Hepatocyte (in vitro differentiated cells): ENCODE measurements around the gene LECT2. TPM values are rescaled to one million over a fixed set of nuclear protein-coding genes. Genes with fewer than 3 reads are reported as not detected.

Experiments
- DNase-seq: peaks from one replicate; pipeline ENCODE4 v3.0.0-alpha.2; 2016; ENCODE audit warnings: low spot score
- H2AFZ ChIP-seq: fragments of 200-600 bp; sonication (generic); 2 replicates; pipeline ENCODE4 v1.6.0; 2016; ENCODE audit warnings: antibody characterized with exemption, mild to moderate bottlenecking
- H3K27ac ChIP-seq: fragments of 200-600 bp; sonication (generic); 2 replicates; pipeline ENCODE4 v1.5.1; 2016; ENCODE audit warnings: mild to moderate bottlenecking
- H3K27me3 ChIP-seq: fragments of 200-600 bp; sonication (generic); 2 replicates; pipeline ENCODE4 v1.6.1; 2016
- H3K36me3 ChIP-seq: fragments of 200-600 bp; sonication (generic); replicated peaks from 2 replicates; pipeline ENCODE4 v1.5.1; 2016; ENCODE audit warnings: low read depth; ENCODE audit not compliant: insufficient read depth
- H3K4me1 ChIP-seq: fragments of 200-600 bp; sonication (generic); 2 replicates; pipeline ENCODE4 v1.5.1; 2016; ENCODE audit warnings: mild to moderate bottlenecking, moderate library complexity; ENCODE audit not compliant: insufficient read depth
- H3K4me2 ChIP-seq: fragments of 200-600 bp; sonication (generic); 2 replicates; pipeline ENCODE4 v1.6.0; 2016
- H3K4me3 ChIP-seq: fragments of 200-600 bp; sonication (generic); 2 replicates; pipeline ENCODE4 v1.5.1; 2016; ENCODE audit warnings: mild to moderate bottlenecking
- H3K79me2 ChIP-seq: fragments of 200-600 bp; sonication (generic); 2 replicates; pipeline ENCODE4 v1.6.0; 2017; ENCODE audit warnings: mild to moderate bottlenecking
- H3K9me2 ChIP-seq: fragments of 200-600 bp; sonication (generic); replicated peaks from 2 replicates; pipeline ENCODE4 v1.6.0; 2017; ENCODE audit warnings: mild to moderate bottlenecking; ENCODE audit not compliant: insufficient read depth
- H3K9me3 ChIP-seq: fragments of 200-600 bp; sonication (generic); 2 replicates; pipeline ENCODE4 v1.5.1; 2016; ENCODE audit warnings: low read depth, mild to moderate bottlenecking
- H4K20me1 ChIP-seq: fragments of 200-600 bp; sonication (generic); 2 replicates; pipeline ENCODE4 v1.6.0; 2016; ENCODE audit warnings: mild to moderate bottlenecking; ENCODE audit not compliant: insufficient read depth, poor library complexity, severe bottlenecking
- CTCF ChIP-seq: fragments of 200-600 bp; sonication (generic); IDR thresholded peaks from 2 replicates; pipeline ENCODE4 v1.5.1; 2016; ENCODE audit warnings: antibody characterized with exemption, mild to moderate bottlenecking; ENCODE audit not compliant: poor library complexity
- EZH2 ChIP-seq: fragments of 200-600 bp; sonication (generic); IDR thresholded peaks from 2 replicates; pipeline ENCODE4 v1.6.1; 2016; ENCODE audit warnings: antibody characterized with exemption, mild to moderate bottlenecking, borderline replicate concordance
- EZH2phosphoT487 ChIP-seq: fragments of 200-600 bp; sonication (generic); IDR thresholded peaks from one replicate; pipeline ENCODE4 v1.6.1; 2018; ENCODE audit warnings: antibody characterized with exemption, mild to moderate bottlenecking, low read depth, moderate library complexity; ENCODE audit not compliant: unreplicated experiment, severe bottlenecking
- WGBS: methylation state at CpG from one replicate; pipeline ENCODE4 v1.1.6; 2016; ENCODE audit warnings: low lambda C conversion rate; ENCODE audit errors: missing lambda C conversion rate; 5-methylcytosine and 5-hydroxymethylcytosine counted together
- polyA plus RNA-seq: library from polyadenylated mRNA; unstranded; fragments of >200 nt; fragmentation: Nextera tagmentation; extraction: Ambion mirVana; gene quantifications from 2 replicates; pipeline ENCODE4 v1.2.1, GENCODE V29; 2016
- total RNA-seq: library from RNA; depleted of rRNA; stranded (reverse); fragments of >200 nt; gene quantifications from 2 replicates; pipeline ENCODE4 v1.2.3, GENCODE V29; 2014

Gene LECT2
- total and polyA plus RNA-seq, 2 experiments from 2014 or later: 12.3 to 29.6 TPM

GRCh38 chr5:135913713-135914626 is 40.8 kb downstream of the LECT2 start:
- no peak overlapping the region for H2AFZ ChIP-seq
- H4K20me1 ChIP-seq: no peaks in the 10 kb centered on the region
- H3K9me2 ChIP-seq: no peaks in the 10 kb centered on the region
- H3K79me2 ChIP-seq: no peaks in the 10 kb centered on the region
- no peak overlapping the region for H3K4me3 ChIP-seq
- no peak overlapping the region for H3K27ac ChIP-seq
- TF ChIP-seq EZH2 (no peak), CTCF (no peak), EZH2phosphoT487 (no peak)
- H3K36me3 ChIP-seq: no peaks in the 10 kb centered on the region
- no peak for DNase-seq
- no peaks in the 10 kb centered on the region for H3K9me3 ChIP-seq
- no peak overlapping the region for H3K4me2 ChIP-seq
- H3K4me1 ChIP-seq: no peaks in the 10 kb centered on the region
- WGBS: 71% methylated on average over 4 of the region's 4 CpGs
- H3K27me3 ChIP-seq: peaks cover 60% of the 10 kb centered on the region

- DNase-seq: no peak
- no peaks in the 10 kb centered on the region for H4K20me1 ChIP-seq
- no peaks in the 10 kb centered on the region for H3K79me2 ChIP-seq
- H3K4me1 ChIP-seq: no peaks in the 10 kb centered on the region
- H3K9me3 ChIP-seq: no peaks in the 10 kb centered on the region
- no peak overlapping the region for H3K4me2 ChIP-seq
- H2AFZ ChIP-seq: no peak overlapping the region
- no peaks in the 10 kb centered on the region for H3K36me3 ChIP-seq
- TF ChIP-seq EZH2 (no peak), CTCF (no peak), EZH2phosphoT487 (no peak)
- H3K9me2 ChIP-seq: no peaks in the 10 kb centered on the region
- H3K4me3 ChIP-seq: no peak overlapping the region
- no peak overlapping the region for H3K27ac ChIP-seq
- 82% methylated on average over 1 of the region's 1 CpG for WGBS
- H3K27me3 ChIP-seq: peaks cover 47% of the 10 kb centered on the region
Measured at GRCh38 chr5:135905144-135905543, 49.6 kb downstream of the LECT2 start.

GRCh38 chr5:135901633-135902032 is 53.1 kb downstream of the LECT2 start:
- no peaks in the 10 kb centered on the region for H3K4me1 ChIP-seq
- H3K27me3 ChIP-seq: peaks cover 33% of the 10 kb centered on the region
- no peaks in the 10 kb centered on the region for H3K9me2 ChIP-seq
- H3K9me3 ChIP-seq: no peaks in the 10 kb centered on the region
- H3K36me3 ChIP-seq: no peaks in the 10 kb centered on the region
- no peak for TF ChIP-seq CTCF
- TF ChIP-seq EZH2: no peak
- no peak overlapping the region for H3K27ac ChIP-seq
- H2AFZ ChIP-seq: no peak overlapping the region
- WGBS: 12% methylated on average over 3 of the region's 3 CpGs
- no peak overlapping the region for H3K4me2 ChIP-seq
- no peaks in the 10 kb centered on the region for H3K79me2 ChIP-seq
- DNase-seq: no peak
- no peak overlapping the region for H3K4me3 ChIP-seq
- no peaks in the 10 kb centered on the region for H4K20me1 ChIP-seq
